ENCODE measurements around the gene SIGLEC10. TPM values are rescaled to one million over a fixed set of nuclear protein-coding genes. Genes with fewer than 3 reads are reported as not detected.
"Not testable (repeated sequence)": the region's sequence is repeated elsewhere in the genome, so short reads cannot be mapped to it uniquely, and the experiment has no call there.

The SIGLEC10 gene, protein sequence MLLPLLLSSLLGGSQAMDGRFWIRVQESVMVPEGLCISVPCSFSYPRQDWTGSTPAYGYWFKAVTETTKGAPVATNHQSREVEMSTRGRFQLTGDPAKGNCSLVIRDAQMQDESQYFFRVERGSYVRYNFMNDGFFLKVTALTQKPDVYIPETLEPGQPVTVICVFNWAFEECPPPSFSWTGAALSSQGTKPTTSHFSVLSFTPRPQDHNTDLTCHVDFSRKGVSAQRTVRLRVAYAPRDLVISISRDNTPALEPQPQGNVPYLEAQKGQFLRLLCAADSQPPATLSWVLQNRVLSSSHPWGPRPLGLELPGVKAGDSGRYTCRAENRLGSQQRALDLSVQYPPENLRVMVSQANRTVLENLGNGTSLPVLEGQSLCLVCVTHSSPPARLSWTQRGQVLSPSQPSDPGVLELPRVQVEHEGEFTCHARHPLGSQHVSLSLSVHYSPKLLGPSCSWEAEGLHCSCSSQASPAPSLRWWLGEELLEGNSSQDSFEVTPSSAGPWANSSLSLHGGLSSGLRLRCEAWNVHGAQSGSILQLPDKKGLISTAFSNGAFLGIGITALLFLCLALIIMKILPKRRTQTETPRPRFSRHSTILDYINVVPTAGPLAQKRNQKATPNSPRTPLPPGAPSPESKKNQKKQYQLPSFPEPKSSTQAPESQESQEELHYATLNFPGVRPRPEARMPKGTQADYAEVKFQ
- polyA plus RNA-seq (2011; rRNA removed) (not detected in 2 replicates), polyA minus RNA-seq (2011; rRNA and poly(A)+ RNA removed) (not detected in 2 replicates)

- POLR2A ChIA-PET: no interaction called here
- TF ChIP-seq CTCF (IDR thresholded peaks at IDR 0.05; ENCODE audit: insufficient read depth, low read depth, low read length): no peak
These were observed at the start of gene SIGLEC10 for GRCh38 chr19:51417107-51417809. Gene SIGLEC10 (minus strand): TSS chr19:51417642. CDS start chr19:51417581, 61 bp downstream.

GRCh38 chr19:51466723-51467122 is 49.3 kb upstream of the SIGLEC10 start:
- ChIA-PET CTCF (interaction anchor here (0.7 to 1.2 kb wide), 2 partner anchors 8 to 152 kb away, joined by 3 read pairs; no protein-coding TSS in a partner anchor), POLR2A (interaction anchor here (0.6 kb wide), 1 partner anchor 46 kb away, joined by 3 read pairs; no protein-coding TSS in a partner anchor)
- Histone ChIP-seq H3K27me3 (ENCODE audit: control insufficient read depth, insufficient read depth, low read length) (no peaks in the 10 kb centered on the region; the same call in 1 of the 2 replicates), H3K36me3 (ENCODE audit: control insufficient read depth, insufficient read depth, low read length) (no peaks in the 10 kb centered on the region), H3K4me3 (ENCODE audit: low read depth, low read length) (no peak overlapping the region)
- TF ChIP-seq CTCF (IDR thresholded peaks at IDR 0.05; ENCODE audit: insufficient read depth, low read depth, low read length): no peak
- no peak for DNase-seq (ENCODE audit: low read depth)

More at GRCh38 chr19:51417107-51417809, at the start of gene SIGLEC10:
- CTCF ChIA-PET: interaction anchor here (1.2 to 2.9 kb wide), 2 partner anchors 10 to 19 kb away, joined by 5 to 16 read pairs; no protein-coding TSS in a partner anchor
- H3K4me3 ChIP-seq (ENCODE audit: low read depth, low read length): no peak within 1 kb of the TSS
- no peak for DNase-seq (ENCODE audit: low read depth)
- H3K27me3 ChIP-seq (ENCODE audit: control insufficient read depth, insufficient read depth, low read length): no peaks in the 10 kb centered on the region
- H3K36me3 ChIP-seq (ENCODE audit: control insufficient read depth, insufficient read depth, low read length): no peaks in the 10 kb centered on the region

GRCh38 chr19:51463976-51464581 is 46.6 kb upstream of the SIGLEC10 start:
- POLR2A ChIA-PET: not testable (repeated sequence)

DNA sequence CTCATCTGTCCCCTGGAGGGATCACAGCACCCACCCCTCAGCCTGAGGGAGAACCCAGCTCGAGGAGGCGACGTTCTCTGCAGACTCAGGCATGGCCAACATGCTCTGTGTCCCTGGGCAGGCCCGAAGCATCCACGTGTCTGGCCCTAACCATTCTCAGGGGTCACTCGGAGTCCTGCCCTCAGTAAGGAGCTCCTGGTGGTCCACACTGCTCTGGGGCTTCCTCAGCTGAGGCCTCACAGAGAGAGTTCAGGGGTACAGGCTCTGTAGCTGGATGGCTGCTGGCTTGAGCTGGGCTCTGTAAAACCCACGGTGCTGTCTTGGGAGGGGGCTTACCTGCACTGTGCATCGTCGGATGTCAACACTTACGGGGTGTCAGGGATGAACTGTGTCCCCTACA is 45.2 kb upstream of the SIGLEC10 start:
- TF ChIP-seq CTCF (IDR thresholded peaks at IDR 0.05; ENCODE audit: insufficient read depth, low read depth, low read length): no peak
- POLR2A ChIA-PET: no interaction called here
- Histone ChIP-seq H3K4me3 (ENCODE audit: low read depth, low read length) (no peak overlapping the region), H3K36me3 (ENCODE audit: control insufficient read depth, insufficient read depth, low read length) (no peaks in the 10 kb centered on the region), H3K27me3 (ENCODE audit: control insufficient read depth, insufficient read depth, low read length) (no peaks in the 10 kb centered on the region; the same call in 1 of the 2 replicates)
- CTCF ChIA-PET: interaction anchor here (0.7 to 2.3 kb wide), 3 partner anchors 9 to 13 kb away, joined by 3 to 9 read pairs (median 3); no protein-coding TSS in a partner anchor
- no peak for DNase-seq (ENCODE audit: low read depth)

More at GRCh38 chr19:51463976-51464581, 46.6 kb upstream of the SIGLEC10 start:
- H3K4me3 ChIP-seq (ENCODE audit: low read depth, low read length); H3K36me3 ChIP-seq (ENCODE audit: control insufficient read depth, insufficient read depth, low read length); DNase-seq (ENCODE audit: low read depth); CTCF ChIA-PET; H3K27me3 ChIP-seq (ENCODE audit: control insufficient read depth, insufficient read depth, low read length): not testable (repeated sequence)

DNA sequence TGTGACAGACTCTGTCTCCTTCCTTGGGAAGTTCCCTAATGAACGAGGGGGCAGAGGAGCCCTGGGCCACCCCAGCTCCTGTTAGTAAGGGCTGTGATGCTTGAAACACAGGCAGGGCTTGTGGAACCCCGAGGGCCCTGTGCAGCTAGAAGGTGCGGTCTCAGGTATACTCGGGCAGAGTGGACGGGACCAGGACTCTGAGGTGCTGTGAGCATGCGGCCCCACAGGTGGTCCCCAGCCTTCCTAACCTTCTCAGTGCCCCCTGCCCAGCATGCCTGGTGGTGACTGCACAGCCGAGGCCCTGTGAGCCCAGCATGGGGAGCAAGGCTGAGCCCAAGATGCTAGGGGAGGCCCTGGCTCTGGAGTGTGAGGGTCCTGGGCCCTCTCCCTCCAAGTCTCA is 44.8 kb upstream of the SIGLEC10 start:
- DNase-seq (ENCODE audit: low read depth): no peak
- Histone ChIP-seq H3K4me3 (ENCODE audit: low read depth, low read length) (no peak overlapping the region), H3K36me3 (ENCODE audit: control insufficient read depth, insufficient read depth, low read length) (no peaks in the 10 kb centered on the region), H3K27me3 (ENCODE audit: control insufficient read depth, insufficient read depth, low read length) (no peaks in the 10 kb centered on the region; the same call in 1 of the 2 replicates)
- ChIA-PET CTCF (interaction anchor here (0.6 to 2.3 kb wide), 3 partner anchors 11 to 62 kb away, joined by 3 to 9 read pairs (median 4); no protein-coding TSS in a partner anchor), POLR2A (no interaction called here)
- TF ChIP-seq CTCF (IDR thresholded peaks at IDR 0.05; ENCODE audit: insufficient read depth, low read depth, low read length): no peak
